ENCODE results near the gene ZSWIM5.

- TF ChIP-seq POLR2A (IDR thresholded peaks at IDR 0.05) (no peak), CTCF (IDR thresholded peaks at IDR 0.05) (no peak)
These were observed 109.3 kb downstream of the ZSWIM5 start for GRCh38 chr1:45097079-45097478.

Data from transverse colon (tissue), 3 donors.